K562 (cell line): ENCODE measurements around the gene ATP6V0C. TPM values are rescaled to one million over a fixed set of nuclear protein-coding genes. Genes with fewer than 3 reads are reported as not detected.

ENCODE experiments used
- microRNA counts: library from miRNA; unstranded; fragments of <30 nt; microRNA quantifications from one replicate; lab custom pipeline; 2016
- microRNA-seq: library from miRNA; unstranded; fragments of <30 nt; microRNA quantifications from one replicate; pipeline ENCODE4, GENCODE V29; 2018; ENCODE audit warnings: borderline microRNAs expressed
- polyA plus RNA-seq, 8 experiments: library from polyadenylated mRNA; depleted of rRNA in 4 of 8; stranded (reverse) in 5 of 8; unstranded in 3 of 8; fragments of >200 nt; fragmentation: Nextera tagmentation in 2 of 8; fragmentation: Illumina TruSeq in 1 of 8; extraction: Ambion mirVana in 2 of 8; extraction: Trizol in 1 of 8; gene quantifications; 2 replicates each; pipeline versions ENCODE4 v1.2.1 to v1.2.3, GENCODE V29; 2011 to 2014; ENCODE audit warnings: inconsistent platforms in 1 of 8, missing spikeins in 1 of 8
- small RNA-seq: library from RNA; depleted of rRNA; stranded (forward); fragments of <200 nt; gene quantifications from one replicate; pipeline ENCODE3, GENCODE V24; 2014
- total RNA-seq, 7 experiments: library from RNA; depleted of rRNA in 6 of 7; stranded (reverse); fragments of >200 nt in 6 of 7; fragmentation: Illumina TruSeq in 2 of 7; extraction: Trizol in 2 of 7; gene quantifications; 2 replicates each; pipeline versions ENCODE4 v1.2.1 to v1.2.3, GENCODE V29; 2011 to 2021; ENCODE audit warnings: low replicate concordance in 1 of 7

The ATP6V0C gene
- total and polyA plus RNA-seq, 9 of the 15 experiments (the other 6 are each of a cell fraction or from before 2014, with no cell fraction given): 2.9 to 228 (median 22.7) TPM

MicroRNAs encoded within 50 kb of the gene (microRNA counts, 767-probe panel; counts per million panel counts)
- microRNA hsa-miR-3178 (lab: Ali Mortazavi, UCI): not detected

Small RNA genes within 50 kb of the gene (microRNA-seq; reads per million reads assigned to microRNA genes)
- 0.36 reads per million for gene MIR3178
- not detected for gene MIR6768

Small RNA genes within 50 kb of the gene (small RNA-seq; reads per million reads assigned to genes)
- gene AC093525.1: not detected
- not detected for gene MIR3178
- gene MIR6768: 0.11 reads per million

Other genes starting within 250 kb of the ATP6V0C start
Only the 7 nearest of the 12 such genes appear.
- 46.2 and 66.4 TPM in 2 replicates for gene CCNF, start 84.5 kb upstream of the ATP6V0C start, total RNA-seq (2014; rRNA removed)
- gene CCNF, start 84.5 kb upstream of the ATP6V0C start, total RNA-seq (2014; rRNA removed; fragmentation: Illumina TruSeq; extraction: Trizol): 26.2 and 29.5 TPM in 2 replicates
- 34.2 and 36.9 TPM in 2 replicates for gene CCNF, start 84.5 kb upstream of the ATP6V0C start, total RNA-seq (2015; rRNA removed; fragmentation: Illumina TruSeq; extraction: Trizol)
- gene CCNF, start 84.5 kb upstream of the ATP6V0C start, total RNA-seq (2021): 62.9 and 70.1 TPM in 2 replicates
- 18.5 and 18.8 TPM in 2 replicates for gene CCNF, start 84.5 kb upstream of the ATP6V0C start, polyA plus RNA-seq (2011; rRNA removed)
- 30.8 and 43.5 TPM in 2 replicates for gene CCNF, start 84.5 kb upstream of the ATP6V0C start, polyA plus RNA-seq (2014; fragmentation: Illumina TruSeq; extraction: Trizol)
- 1 to 10 TPM; 4.1 to 5.4 TPM for gene CCNF, start 84.5 kb upstream of the ATP6V0C start, polyA plus RNA-seq (2014; fragmentation: Nextera tagmentation; extraction: Ambion mirVana)
- 24.6 and 28.5 TPM in 2 replicates for gene CCNF, start 84.5 kb upstream of the ATP6V0C start, polyA plus RNA-seq (2014; rRNA removed)
- 50.2 and 66.0 TPM in 2 replicates for gene TEDC2, start 53.8 kb upstream of the ATP6V0C start, total RNA-seq (2014; rRNA removed)
- 6.4 and 11.6 TPM in 2 replicates for gene TEDC2, start 53.8 kb upstream of the ATP6V0C start, total RNA-seq (2014; rRNA removed; fragmentation: Illumina TruSeq; extraction: Trizol)
- 25.8 and 28.4 TPM in 2 replicates for gene TEDC2, start 53.8 kb upstream of the ATP6V0C start, total RNA-seq (2015; rRNA removed; fragmentation: Illumina TruSeq; extraction: Trizol)
- gene TEDC2, start 53.8 kb upstream of the ATP6V0C start, total RNA-seq (2021): 43.0 and 46.1 TPM in 2 replicates
- gene TEDC2, start 53.8 kb upstream of the ATP6V0C start, polyA plus RNA-seq (2011; rRNA removed): 11.5 and 19.7 TPM in 2 replicates
- 17.6 and 21.1 TPM in 2 replicates for gene TEDC2, start 53.8 kb upstream of the ATP6V0C start, polyA plus RNA-seq (2014; fragmentation: Illumina TruSeq; extraction: Trizol)
- gene TEDC2, start 53.8 kb upstream of the ATP6V0C start, polyA plus RNA-seq (2014; fragmentation: Nextera tagmentation; extraction: Ambion mirVana): 1 to 10 TPM in 1 of 2 experiments, under 1 TPM in 1; 0.75 to 2.2 TPM
- 46.1 and 57.0 TPM in 2 replicates for gene TEDC2, start 53.8 kb upstream of the ATP6V0C start, polyA plus RNA-seq (2014; rRNA removed)
- not detected in 2 replicates for gene NTN3, start 42.7 kb upstream of the ATP6V0C start, total RNA-seq (2014; rRNA removed)
- not detected in 2 replicates for gene NTN3, start 42.7 kb upstream of the ATP6V0C start, total RNA-seq (2014; rRNA removed; fragmentation: Illumina TruSeq; extraction: Trizol)
- gene NTN3, start 42.7 kb upstream of the ATP6V0C start, total RNA-seq (2015; rRNA removed; fragmentation: Illumina TruSeq; extraction: Trizol): not detected in 2 replicates
- gene NTN3, start 42.7 kb upstream of the ATP6V0C start, total RNA-seq (2021): not detected in 2 replicates
- gene NTN3, start 42.7 kb upstream of the ATP6V0C start, polyA plus RNA-seq (2011; rRNA removed): not detected in 2 replicates
- gene NTN3, start 42.7 kb upstream of the ATP6V0C start, polyA plus RNA-seq (2014; fragmentation: Illumina TruSeq; extraction: Trizol): not detected in 2 replicates
- not detected for gene NTN3, start 42.7 kb upstream of the ATP6V0C start, polyA plus RNA-seq (2014; fragmentation: Nextera tagmentation; extraction: Ambion mirVana)
- gene NTN3, start 42.7 kb upstream of the ATP6V0C start, polyA plus RNA-seq (2014; rRNA removed): not detected in 2 replicates
- gene TBC1D24, start 38.8 kb upstream of the ATP6V0C start, total RNA-seq (2014; rRNA removed): 7.2 and 13.4 TPM in 2 replicates
- gene TBC1D24, start 38.8 kb upstream of the ATP6V0C start, total RNA-seq (2014; rRNA removed; fragmentation: Illumina TruSeq; extraction: Trizol): 4.2 and 4.9 TPM in 2 replicates
- gene TBC1D24, start 38.8 kb upstream of the ATP6V0C start, total RNA-seq (2015; rRNA removed; fragmentation: Illumina TruSeq; extraction: Trizol): 9.1 and 11.2 TPM in 2 replicates
- gene TBC1D24, start 38.8 kb upstream of the ATP6V0C start, total RNA-seq (2021): 22.6 and 24.3 TPM in 2 replicates
- 5.7 and 9.4 TPM in 2 replicates for gene TBC1D24, start 38.8 kb upstream of the ATP6V0C start, polyA plus RNA-seq (2011; rRNA removed)
- 7.2 and 9.4 TPM in 2 replicates for gene TBC1D24, start 38.8 kb upstream of the ATP6V0C start, polyA plus RNA-seq (2014; fragmentation: Illumina TruSeq; extraction: Trizol)
- gene TBC1D24, start 38.8 kb upstream of the ATP6V0C start, polyA plus RNA-seq (2014; fragmentation: Nextera tagmentation; extraction: Ambion mirVana): 1 to 10 TPM; 1.7 to 4.2 TPM
- 8.3 and 9.3 TPM in 2 replicates for gene TBC1D24, start 38.8 kb upstream of the ATP6V0C start, polyA plus RNA-seq (2014; rRNA removed)
- 39.5 and 48.7 TPM in 2 replicates for gene AMDHD2, start 6.4 kb downstream of the ATP6V0C start, total RNA-seq (2014; rRNA removed)
- gene AMDHD2, start 6.4 kb downstream of the ATP6V0C start, total RNA-seq (2014; rRNA removed; fragmentation: Illumina TruSeq; extraction: Trizol): 2.0 and 3.6 TPM in 2 replicates
- 23.0 and 24.9 TPM in 2 replicates for gene AMDHD2, start 6.4 kb downstream of the ATP6V0C start, total RNA-seq (2015; rRNA removed; fragmentation: Illumina TruSeq; extraction: Trizol)
- 42.3 and 55.1 TPM in 2 replicates for gene AMDHD2, start 6.4 kb downstream of the ATP6V0C start, total RNA-seq (2021)
- 11.7 and 19.0 TPM in 2 replicates for gene AMDHD2, start 6.4 kb downstream of the ATP6V0C start, polyA plus RNA-seq (2011; rRNA removed)
- 10.1 and 18.1 TPM in 2 replicates for gene AMDHD2, start 6.4 kb downstream of the ATP6V0C start, polyA plus RNA-seq (2014; fragmentation: Illumina TruSeq; extraction: Trizol)
- under 1 TPM in 1 of 2 experiments, not detected in 1; 0.38 TPM for gene AMDHD2, start 6.4 kb downstream of the ATP6V0C start, polyA plus RNA-seq (2014; fragmentation: Nextera tagmentation; extraction: Ambion mirVana)
- 54.4 and 56.9 TPM in 2 replicates for gene AMDHD2, start 6.4 kb downstream of the ATP6V0C start, polyA plus RNA-seq (2014; rRNA removed)
- not detected in 2 replicates for gene CEMP1, start 17.5 kb downstream of the ATP6V0C start, total RNA-seq (2014; rRNA removed)
- gene CEMP1, start 17.5 kb downstream of the ATP6V0C start, total RNA-seq (2014; rRNA removed; fragmentation: Illumina TruSeq; extraction: Trizol): not detected in 2 replicates
- not detected in 2 replicates for gene CEMP1, start 17.5 kb downstream of the ATP6V0C start, total RNA-seq (2015; rRNA removed; fragmentation: Illumina TruSeq; extraction: Trizol)
- not detected in 2 replicates for gene CEMP1, start 17.5 kb downstream of the ATP6V0C start, total RNA-seq (2021)
- not detected in 2 replicates for gene CEMP1, start 17.5 kb downstream of the ATP6V0C start, polyA plus RNA-seq (2011; rRNA removed)
- not detected in 2 replicates for gene CEMP1, start 17.5 kb downstream of the ATP6V0C start, polyA plus RNA-seq (2014; fragmentation: Illumina TruSeq; extraction: Trizol)
- under 1 TPM in 1 of 2 experiments, not detected in 1; 0.45 TPM for gene CEMP1, start 17.5 kb downstream of the ATP6V0C start, polyA plus RNA-seq (2014; fragmentation: Nextera tagmentation; extraction: Ambion mirVana)
- 0.05 TPM in 1 of 2 replicates, not detected in the other for gene CEMP1, start 17.5 kb downstream of the ATP6V0C start, polyA plus RNA-seq (2014; rRNA removed)
- gene PDPK1, start 24.1 kb downstream of the ATP6V0C start, total RNA-seq (2014; rRNA removed): 11.1 and 16.5 TPM in 2 replicates
- gene PDPK1, start 24.1 kb downstream of the ATP6V0C start, total RNA-seq (2014; rRNA removed; fragmentation: Illumina TruSeq; extraction: Trizol): 18.7 and 20.4 TPM in 2 replicates
- 15.2 and 17.1 TPM in 2 replicates for gene PDPK1, start 24.1 kb downstream of the ATP6V0C start, total RNA-seq (2015; rRNA removed; fragmentation: Illumina TruSeq; extraction: Trizol)
- 37.2 and 38.9 TPM in 2 replicates for gene PDPK1, start 24.1 kb downstream of the ATP6V0C start, total RNA-seq (2021)
- gene PDPK1, start 24.1 kb downstream of the ATP6V0C start, polyA plus RNA-seq (2011; rRNA removed): 32.1 and 37.1 TPM in 2 replicates
- gene PDPK1, start 24.1 kb downstream of the ATP6V0C start, polyA plus RNA-seq (2014; fragmentation: Illumina TruSeq; extraction: Trizol): 30.3 and 32.4 TPM in 2 replicates
- 1 to 10 TPM; 4.0 to 4.6 TPM for gene PDPK1, start 24.1 kb downstream of the ATP6V0C start, polyA plus RNA-seq (2014; fragmentation: Nextera tagmentation; extraction: Ambion mirVana)
- 21.3 and 22.3 TPM in 2 replicates for gene PDPK1, start 24.1 kb downstream of the ATP6V0C start, polyA plus RNA-seq (2014; rRNA removed)